Measurements from ENCODE around the gene CYP2J2.
"Not testable (repeated sequence)": the region's sequence is repeated elsewhere in the genome, so short reads cannot be mapped to it uniquely, and the experiment has no call there.

Gene CYP2J2

DNA sequence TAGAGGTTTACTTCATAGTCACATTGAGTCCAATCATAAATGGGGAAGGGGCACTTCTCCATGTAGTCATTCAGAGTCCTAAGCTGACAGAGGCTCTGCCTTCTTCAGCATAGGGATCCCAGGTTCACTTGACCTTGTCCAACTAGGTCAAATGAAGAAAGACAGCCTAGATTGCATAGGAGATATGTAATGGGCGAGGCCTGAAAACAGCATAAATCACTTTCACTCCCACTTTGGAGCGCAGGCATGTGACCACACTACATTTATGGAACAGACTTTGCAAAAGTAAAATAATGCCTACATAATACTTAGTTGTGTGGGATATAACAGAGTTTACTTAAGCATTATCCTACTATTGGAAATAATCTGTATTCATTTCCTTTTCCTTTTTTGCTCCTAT is 60.1 kb downstream of the CYP2J2 start:
- no peak for DNase-seq (ENCODE audit: low spot score)

DNA sequence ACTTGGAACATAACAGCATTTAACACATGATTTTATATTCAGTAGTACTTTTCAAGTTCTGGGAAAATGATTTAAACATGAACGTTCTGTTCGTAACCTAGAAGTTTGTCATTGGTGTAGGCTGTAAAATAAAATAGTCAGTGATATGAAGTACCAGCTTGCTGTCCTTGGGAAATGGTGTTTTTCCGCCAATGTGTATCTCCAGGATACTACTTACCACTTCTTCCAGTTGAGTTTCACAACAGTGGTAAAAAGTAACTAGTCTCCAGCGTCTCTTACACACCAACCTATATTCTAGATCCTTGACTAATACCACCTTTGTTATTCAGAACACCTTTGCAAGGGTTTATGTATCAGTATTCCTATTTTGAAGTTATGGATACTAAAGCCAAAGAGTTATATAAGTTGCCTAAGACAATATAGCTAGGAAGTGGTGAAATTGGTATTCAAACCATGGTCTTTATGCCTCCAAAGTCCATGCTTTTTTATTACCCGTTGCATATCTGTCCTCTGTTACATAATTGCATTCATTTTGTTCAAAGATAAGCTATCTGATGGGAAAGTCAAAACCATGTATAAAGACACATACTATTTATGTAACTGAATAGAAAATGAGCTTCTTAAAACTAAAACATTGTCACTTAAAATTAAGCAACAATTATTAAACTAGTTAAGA is 68.8 kb downstream of the CYP2J2 start:
- DNase-seq (ENCODE audit: low spot score) = no peak

DNA sequence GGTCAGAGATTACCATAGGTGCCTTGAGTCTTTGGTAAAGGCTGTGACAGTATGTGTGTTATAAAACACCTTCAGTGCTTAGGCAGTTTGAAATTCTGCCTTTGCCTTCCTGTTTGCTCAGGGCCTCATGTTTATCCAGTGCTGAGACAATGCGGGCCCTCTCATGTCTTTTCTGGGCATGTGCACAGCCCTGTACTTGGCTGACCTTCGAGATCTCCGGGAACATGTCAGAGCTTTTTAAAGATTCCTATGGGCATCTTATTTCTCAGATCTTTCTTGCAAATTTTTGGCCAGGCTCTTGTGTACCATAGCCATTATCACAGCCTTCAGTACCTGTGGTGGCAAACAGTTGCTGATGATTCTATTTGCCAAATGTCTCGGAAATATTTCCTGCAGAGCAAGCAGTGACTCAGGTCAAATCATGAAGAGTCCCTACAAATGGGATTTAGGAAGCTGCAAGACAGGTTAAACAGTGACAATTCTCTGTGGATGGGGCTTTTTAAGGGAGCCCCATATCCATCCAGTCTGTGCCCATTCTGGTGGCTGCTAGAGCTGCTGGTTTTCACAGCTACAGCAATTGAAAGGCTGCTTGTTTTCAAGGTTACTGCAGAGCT is 69.7 kb downstream of the CYP2J2 start:
- no peak for DNase-seq (ENCODE audit: low spot score)

DNA sequence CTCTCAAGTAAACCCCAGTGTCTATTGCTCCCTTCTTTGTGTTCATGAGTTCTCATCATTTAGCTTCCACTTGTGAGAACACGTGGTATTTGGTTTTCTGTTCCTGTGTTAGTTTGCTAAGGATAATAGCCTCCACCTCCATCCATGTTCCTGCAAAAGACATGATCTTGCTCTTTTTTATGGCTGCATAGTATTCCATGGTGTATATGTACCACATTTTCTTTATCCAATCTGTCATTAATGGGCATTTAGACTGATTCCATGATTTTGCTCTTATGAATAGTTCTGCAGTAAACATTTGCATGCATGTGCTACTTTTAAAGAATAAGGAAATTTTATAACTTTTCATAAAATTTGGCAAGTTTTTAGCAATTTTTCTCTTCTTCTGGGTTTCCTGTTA is 71.3 kb downstream of the CYP2J2 start:
- not testable (repeated sequence) for DNase-seq (ENCODE audit: low spot score)

DNA sequence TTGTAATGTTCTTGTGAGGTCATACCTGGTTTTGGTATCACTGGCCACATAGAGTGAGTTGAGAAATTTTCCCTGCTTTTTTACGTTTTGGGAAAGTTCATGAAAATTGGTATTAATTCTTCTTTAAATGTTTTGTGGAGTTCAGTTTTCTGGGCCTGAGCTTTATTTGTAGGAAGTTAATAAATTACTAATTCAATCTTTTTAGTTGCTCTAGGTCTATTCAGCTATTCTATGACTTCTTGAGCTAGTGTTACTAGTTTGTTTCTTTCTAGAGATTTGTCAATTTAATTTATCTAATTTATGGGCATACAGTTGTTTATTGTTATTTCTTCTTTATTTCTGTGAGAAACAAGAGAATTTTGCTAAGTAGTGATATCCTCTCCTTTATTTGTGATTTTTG is 74.5 kb downstream of the CYP2J2 start:
- no peak for DNase-seq (ENCODE audit: low spot score)

DNA sequence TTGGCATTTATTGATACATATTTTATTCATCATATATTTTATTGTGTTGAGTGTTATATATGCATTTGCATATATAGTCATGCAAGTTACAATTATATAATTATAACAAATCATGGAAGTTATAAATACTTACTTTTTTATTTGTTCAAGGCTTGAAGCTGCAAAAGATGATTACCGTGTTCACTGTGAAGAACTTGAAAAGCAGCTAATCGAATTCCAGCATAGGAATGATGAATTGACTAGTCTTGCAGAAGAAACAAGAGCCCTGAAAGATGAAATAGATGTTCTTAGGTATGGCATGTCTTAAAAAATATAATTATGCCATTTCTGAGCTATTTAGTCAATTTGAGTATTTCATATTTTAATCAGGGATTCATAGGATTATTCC is 79.7 kb downstream of the CYP2J2 start:
- no peak for DNase-seq (ENCODE audit: low spot score)

DNA sequence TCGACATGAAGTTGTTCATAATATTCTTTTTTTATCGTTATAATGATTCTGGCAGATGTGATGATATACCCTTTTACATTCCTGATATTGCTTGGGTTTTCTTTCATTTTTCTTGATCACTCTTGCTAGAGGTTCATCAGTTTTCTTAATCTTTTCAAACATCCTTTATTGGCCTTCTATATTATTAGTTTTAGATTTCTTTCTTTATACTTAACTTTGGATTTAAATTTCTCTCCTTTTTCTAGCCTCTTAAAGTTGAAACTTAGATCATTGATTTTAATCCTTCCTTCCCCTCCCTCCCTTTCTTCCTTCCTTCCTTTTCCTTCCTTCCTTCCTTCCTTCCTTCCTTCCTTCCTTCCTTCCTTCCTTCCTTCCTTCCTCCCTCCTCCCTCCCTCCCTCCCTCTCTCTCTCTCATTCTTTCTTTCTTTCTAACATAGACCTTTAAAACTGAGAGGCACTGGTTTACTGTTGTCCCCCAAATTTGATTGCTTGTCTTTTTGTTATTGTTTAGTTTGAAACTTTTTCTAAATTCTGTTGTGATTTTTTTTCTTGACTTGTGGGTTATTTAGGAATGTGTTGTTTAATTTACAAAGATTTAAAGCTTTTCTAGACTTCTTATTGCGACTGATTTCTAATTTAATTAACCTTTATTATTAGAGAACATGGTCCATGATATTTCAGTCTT is 80.2 kb downstream of the CYP2J2 start:
- no peak for DNase-seq (ENCODE audit: low spot score)

DNA sequence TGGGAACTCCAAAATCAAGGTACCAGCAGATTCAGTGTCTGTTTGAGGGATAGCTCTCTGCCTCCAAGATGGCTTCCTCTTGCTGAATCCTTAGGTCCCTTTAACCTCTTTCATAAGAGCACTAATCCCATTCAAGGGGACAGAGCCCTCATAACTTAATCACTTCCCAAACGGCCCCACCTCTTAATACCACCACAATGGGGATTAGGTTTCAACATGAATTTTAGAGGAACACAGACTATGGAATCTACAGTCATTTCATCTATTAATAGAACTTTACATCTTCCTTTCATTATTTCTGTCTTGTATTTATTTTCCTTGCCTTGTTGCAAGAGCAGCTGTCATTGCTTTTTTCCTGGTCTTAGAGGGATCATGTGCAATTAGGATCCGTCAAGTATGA is 81.5 kb downstream of the CYP2J2 start:
- no peak for DNase-seq (ENCODE audit: low spot score)
